Measurements from ENCODE around the gene LSM3. TPM values are rescaled to one million over a fixed set of nuclear protein-coding genes. Genes with fewer than 3 reads are reported as not detected.
"Not testable (repeated sequence)": the region's sequence is repeated elsewhere in the genome, so short reads cannot be mapped to it uniquely, and the experiment has no call there.

Gene LSM3
- total RNA-seq, 2 donors from 2014 or later, result 15.0 to 15.4 TPM

- Histone ChIP-seq H3K4me3 (no peak overlapping the region), H3K27ac (no peak overlapping the region), H3K27me3 (no peaks in the 10 kb centered on the region), H3K36me3 (no peaks in the 10 kb centered on the region), H3K9me3 (peaks cover 0 to 16% of the 10 kb centered on the region in 2 donors), H3K4me1 (no peaks in the 10 kb centered on the region)
- no peak for TF ChIP-seq CTCF (IDR thresholded peaks at IDR 0.05)
- no peak for DNase-seq (ENCODE audit: low spot score)
Observed at GRCh38 chr3:14225421-14225820, 46.8 kb downstream of the LSM3 start.

GRCh38 chr3:14226351-14226750 is 47.7 kb downstream of the LSM3 start:
- not testable (repeated sequence) for H3K27ac ChIP-seq; H3K4me1 ChIP-seq; DNase-seq (ENCODE audit: low spot score); H3K36me3 ChIP-seq; H3K9me3 ChIP-seq; H3K4me3 ChIP-seq; H3K27me3 ChIP-seq

- no peak for TF ChIP-seq CTCF (IDR thresholded peaks at IDR 0.05)
- no peak for DNase-seq (ENCODE audit: low spot score)
- Histone ChIP-seq H3K4me1 (peaks cover 0 to 21% of the 10 kb centered on the region in 2 donors), H3K36me3 (no peaks in the 10 kb centered on the region), H3K4me3 (no peak overlapping the region), H3K9me3 (no peaks in the 10 kb centered on the region), H3K27me3 (no peaks in the 10 kb centered on the region), H3K27ac (no peak overlapping the region)
Observed at GRCh38 chr3:14227856-14228255, 49.2 kb downstream of the LSM3 start.

- no peaks in the 10 kb centered on the region for H3K36me3 ChIP-seq
- H3K4me1 ChIP-seq, result peaks cover 0 to 28% of the 10 kb centered on the region in 2 donors
- DNase-seq (ENCODE audit: low spot score), result no peak
- H3K27ac ChIP-seq, result no peak overlapping the region
- no peak overlapping the region for H3K4me3 ChIP-seq
- H3K27me3 ChIP-seq, result no peaks in the 10 kb centered on the region
- no peak for TF ChIP-seq CTCF (IDR thresholded peaks at IDR 0.05)
- H3K9me3 ChIP-seq, result peaks cover 0 to 9% of the 10 kb centered on the region in 2 donors
Observed at GRCh38 chr3:14228681-14229470, 50.3 kb downstream of the LSM3 start.

GRCh38 chr3:14229695-14230094 is 51.1 kb downstream of the LSM3 start:
- not testable (repeated sequence) for H3K27ac ChIP-seq; H3K4me3 ChIP-seq; DNase-seq (ENCODE audit: low spot score); H3K36me3 ChIP-seq; H3K27me3 ChIP-seq; H3K9me3 ChIP-seq
- peaks cover 0 to 30% of the 10 kb centered on the region in 2 donors for H3K4me1 ChIP-seq

GRCh38 chr3:14230729-14231128 is 52.1 kb downstream of the LSM3 start:
- TF ChIP-seq CTCF (IDR thresholded peaks at IDR 0.05), result no peak
- no peaks in the 10 kb centered on the region for H3K27me3 ChIP-seq
- peak overlapping the region in 1 of 2 donors; percentile 69 for H3K27ac ChIP-seq

More at GRCh38 chr3:14230729-14231128, 52.1 kb downstream of the LSM3 start:
- H3K4me1 ChIP-seq, result peaks cover 0 to 39% of the 10 kb centered on the region in 2 donors
- no peak overlapping the region for H3K4me3 ChIP-seq
- peaks cover 0 to 10% of the 10 kb centered on the region in 2 donors for H3K9me3 ChIP-seq
- no peaks in the 10 kb centered on the region for H3K36me3 ChIP-seq
- peak; percentile 36 for DNase-seq (ENCODE audit: low spot score)

All from right atrium auricular region (tissue), 2 donors.